ENCODE measurements around the gene KRTAP4-5. TPM values are rescaled to one million over a fixed set of nuclear protein-coding genes. Genes with fewer than 3 reads are reported as not detected.
A peak's percentile ranks its signal among the peaks of the same experiment; 100 is the strongest.
"Not testable (repeated sequence)": the region's sequence is repeated elsewhere in the genome, so short reads cannot be mapped to it uniquely, and the experiment has no call there.

The KRTAP4-5 gene
- not detected for total RNA-seq
- 0 reads per million in 2 donors for total RNA-seq

- DNase-seq (no peak), ATAC-seq (no peak)
- Mint-ChIP-seq H3K27me3 (peaks cover 17% of the 10 kb centered on the region), H3K4me1 (peaks cover 8% of the 10 kb centered on the region), H3K27ac (peak within 1 kb of the TSS; percentile 56), H3K4me3 (no peak within 1 kb of the TSS), H3K36me3 (ENCODE audit: low read depth) (no peaks in the 10 kb centered on the region)
- no peaks in the 10 kb centered on the region for H3K9me3 ChIP-seq (ENCODE audit: control insufficient read depth, low read length, poor library complexity, severe bottlenecking)
Measured at GRCh38 chr17:41149652-41149985, at the start of gene KRTAP4-5. Gene KRTAP4-5, minus strand, starts transcription at chr17:41149825. Its CDS starts 58 bp downstream, at chr17:41149767.

GRCh38 chr17:41196068-41196467, 46.4 kb upstream of the KRTAP4-5 start:
- no peaks in the 10 kb centered on the region for H3K9me3 ChIP-seq (ENCODE audit: control insufficient read depth, low read length, poor library complexity, severe bottlenecking)
- ATAC-seq (no peak), DNase-seq (no peak)
- H3K36me3 Mint-ChIP-seq (ENCODE audit: low read depth), result no peaks in the 10 kb centered on the region
- H3K4me1 Mint-ChIP-seq, result no peaks in the 10 kb centered on the region
- no peak overlapping the region for H3K4me3 Mint-ChIP-seq
- no peak overlapping the region for H3K27ac Mint-ChIP-seq
- peaks cover 5% of the 10 kb centered on the region for H3K27me3 Mint-ChIP-seq

GRCh38 chr17:41190328-41190727, 40.7 kb upstream of the KRTAP4-5 start:
- H3K4me1 Mint-ChIP-seq, result no peaks in the 10 kb centered on the region
- no peak overlapping the region for H3K4me3 Mint-ChIP-seq
- ATAC-seq (no peak), DNase-seq (no peak)
- no peaks in the 10 kb centered on the region for H3K9me3 ChIP-seq (ENCODE audit: control insufficient read depth, low read length, poor library complexity, severe bottlenecking)
- H3K27me3 Mint-ChIP-seq, result peaks cover 33% of the 10 kb centered on the region
- no peak overlapping the region for H3K27ac Mint-ChIP-seq
- peaks cover 4% of the 10 kb centered on the region for H3K36me3 Mint-ChIP-seq (ENCODE audit: low read depth)

- not testable (repeated sequence) for H3K36me3 Mint-ChIP-seq (ENCODE audit: low read depth); H3K9me3 ChIP-seq (ENCODE audit: control insufficient read depth, low read length, poor library complexity, severe bottlenecking); H3K4me3 Mint-ChIP-seq; DNase-seq; H3K4me1 Mint-ChIP-seq; ATAC-seq; H3K27ac Mint-ChIP-seq
- H3K27me3 Mint-ChIP-seq, result peaks cover 37% of the 10 kb centered on the region
Measured at GRCh38 chr17:41189837-41190318, 40.3 kb upstream of the KRTAP4-5 start, which contains the start of gene KRTAP9-1. Gene KRTAP9-1, plus strand, starts transcription at chr17:41189887. Its CDS starts 0 bp downstream, at chr17:41189887.

GRCh38 chr17:41186872-41187271, 37.2 kb upstream of the KRTAP4-5 start:
- ATAC-seq, result no peak

GRCh38 chr17:41185001-41185400, 35.4 kb upstream of the KRTAP4-5 start:
- Mint-ChIP-seq H3K4me1 (peaks cover 9% of the 10 kb centered on the region), H3K27ac (no peak overlapping the region), H3K36me3 (ENCODE audit: low read depth) (no peaks in the 10 kb centered on the region), H3K27me3 (peaks cover 27% of the 10 kb centered on the region), H3K4me3 (no peak overlapping the region)
- no peaks in the 10 kb centered on the region for H3K9me3 ChIP-seq (ENCODE audit: control insufficient read depth, low read length, poor library complexity, severe bottlenecking)
- no peak for DNase-seq
- no peak for ATAC-seq

More at GRCh38 chr17:41186872-41187271, 37.2 kb upstream of the KRTAP4-5 start:
- Mint-ChIP-seq H3K4me1 (peaks cover 4% of the 10 kb centered on the region), H3K27me3 (peaks cover 43% of the 10 kb centered on the region), H3K36me3 (ENCODE audit: low read depth) (peaks cover 4% of the 10 kb centered on the region), H3K4me3 (no peak overlapping the region), H3K27ac (no peak overlapping the region)
- H3K9me3 ChIP-seq (ENCODE audit: control insufficient read depth, low read length, poor library complexity, severe bottlenecking), result no peaks in the 10 kb centered on the region
- DNase-seq, result no peak

- Mint-ChIP-seq H3K4me1 (peaks cover 9% of the 10 kb centered on the region), H3K36me3 (ENCODE audit: low read depth) (no peaks in the 10 kb centered on the region), H3K27me3 (peaks cover 24% of the 10 kb centered on the region), H3K4me3 (no peak within 1 kb of the TSS), H3K27ac (no peak within 1 kb of the TSS)
- ATAC-seq (no peak), DNase-seq (no peak)
- H3K9me3 ChIP-seq (ENCODE audit: control insufficient read depth, low read length, poor library complexity, severe bottlenecking), result no peaks in the 10 kb centered on the region
Measured at GRCh38 chr17:41184480-41184961, 34.9 kb upstream of the KRTAP4-5 start, which contains the start of gene KRTAP4-1. Gene KRTAP4-1, minus strand, starts transcription at chr17:41184911. Its CDS starts 57 bp downstream, at chr17:41184854.

GRCh38 chr17:41178843-41179616, 29.4 kb upstream of the KRTAP4-5 start:
- no peak overlapping the region for H3K27ac Mint-ChIP-seq
- H3K4me3 Mint-ChIP-seq, result no peak overlapping the region
- H3K9me3 ChIP-seq (ENCODE audit: control insufficient read depth, low read length, poor library complexity, severe bottlenecking), result no peaks in the 10 kb centered on the region
- H3K36me3 Mint-ChIP-seq (ENCODE audit: low read depth), result peaks cover 2% of the 10 kb centered on the region
- H3K4me1 Mint-ChIP-seq, result peaks cover 7% of the 10 kb centered on the region
- no peaks in the 10 kb centered on the region for H3K27me3 Mint-ChIP-seq
- ATAC-seq, result no peak
- no peak for DNase-seq

- H3K9me3 ChIP-seq (ENCODE audit: control insufficient read depth, low read length, poor library complexity, severe bottlenecking), result no peaks in the 10 kb centered on the region
- Mint-ChIP-seq H3K27me3 (no peaks in the 10 kb centered on the region), H3K36me3 (ENCODE audit: low read depth) (peaks cover 2% of the 10 kb centered on the region), H3K27ac (no peak overlapping the region), H3K4me3 (no peak overlapping the region), H3K4me1 (peaks cover 9% of the 10 kb centered on the region)
- DNase-seq (no peak), ATAC-seq (no peak)
Measured at GRCh38 chr17:41178341-41178740, 28.7 kb upstream of the KRTAP4-5 start.

GRCh38 chr17:41177727-41178271, 28.2 kb upstream of the KRTAP4-5 start, which contains the start of gene KRTAP4-2:
Gene KRTAP4-2, minus strand, starts transcription at chr17:41178221. Its CDS starts 57 bp downstream, at chr17:41178164.
- ATAC-seq, result no peak

GRCh38 chr17:41176744-41177387, 27.2 kb upstream of the KRTAP4-5 start:
- no peaks in the 10 kb centered on the region for H3K9me3 ChIP-seq (ENCODE audit: control insufficient read depth, low read length, poor library complexity, severe bottlenecking)
- ATAC-seq, result no peak
- DNase-seq, result no peak
- no peak overlapping the region for H3K4me3 Mint-ChIP-seq
- H3K27me3 Mint-ChIP-seq, result no peaks in the 10 kb centered on the region
- no peak overlapping the region for H3K27ac Mint-ChIP-seq
- H3K36me3 Mint-ChIP-seq (ENCODE audit: low read depth), result peaks cover 2% of the 10 kb centered on the region
- H3K4me1 Mint-ChIP-seq, result peaks cover 11% of the 10 kb centered on the region

More at GRCh38 chr17:41177727-41178271, 28.2 kb upstream of the KRTAP4-5 start, which contains the start of gene KRTAP4-2:
- H3K27me3 Mint-ChIP-seq, result no peaks in the 10 kb centered on the region
- H3K4me3 Mint-ChIP-seq, result no peak within 1 kb of the TSS
- peaks cover 13% of the 10 kb centered on the region for H3K4me1 Mint-ChIP-seq
- no peaks in the 10 kb centered on the region for H3K9me3 ChIP-seq (ENCODE audit: control insufficient read depth, low read length, poor library complexity, severe bottlenecking)
- H3K36me3 Mint-ChIP-seq (ENCODE audit: low read depth), result peaks cover 2% of the 10 kb centered on the region
- DNase-seq, result no peak
- no peak within 1 kb of the TSS for H3K27ac Mint-ChIP-seq

- Mint-ChIP-seq H3K36me3 (ENCODE audit: low read depth) (no peaks in the 10 kb centered on the region), H3K4me1 (peaks cover 6% of the 10 kb centered on the region), H3K4me3 (no peak overlapping the region), H3K27ac (no peak overlapping the region), H3K27me3 (peaks cover 8% of the 10 kb centered on the region)
- DNase-seq (no peak), ATAC-seq (no peak)
- H3K9me3 ChIP-seq (ENCODE audit: control insufficient read depth, low read length, poor library complexity, severe bottlenecking), result no peaks in the 10 kb centered on the region
Measured at GRCh38 chr17:41171886-41172285, 22.3 kb upstream of the KRTAP4-5 start.

GRCh38 chr17:41168121-41168520, 18.5 kb upstream of the KRTAP4-5 start, which contains the start of gene KRTAP4-3:
Gene KRTAP4-3, minus strand, starts transcription at chr17:41168221. Its CDS starts 49 bp downstream, at chr17:41168172.
- no peaks in the 10 kb centered on the region for H3K9me3 ChIP-seq (ENCODE audit: control insufficient read depth, low read length, poor library complexity, severe bottlenecking)
- peaks cover 16% of the 10 kb centered on the region for H3K27me3 Mint-ChIP-seq
- no peak within 1 kb of the TSS for H3K27ac Mint-ChIP-seq
- ATAC-seq, result no peak
- no peak for DNase-seq
- H3K4me1 Mint-ChIP-seq, result peaks cover 4% of the 10 kb centered on the region
- peaks cover 2% of the 10 kb centered on the region for H3K36me3 Mint-ChIP-seq (ENCODE audit: low read depth)
- peak within 1 kb of the TSS; percentile 39 for H3K4me3 Mint-ChIP-seq

Measured in T-helper 17 cell (primary cell).